ENCODE results near the gene MEF2B. TPM values are rescaled to one million over a fixed set of nuclear protein-coding genes. Genes with fewer than 3 reads are reported as not detected.
A peak's percentile ranks its signal among the peaks of the same experiment; 100 is the strongest.

The MEF2B gene
- total and polyA plus RNA-seq, 2 donors (not counting 3 experiments of a cell fraction or from before 2014, with no cell fraction given) = 0.52 to 1.2 TPM

GRCh38 chr19:19201697-19202630 is 31.9 kb upstream of the MEF2B start:
- DNase-seq (ENCODE audit: low read depth, low spot score) (no peak), FAIRE-seq (no peak)
- H2AFZ ChIP-seq (ENCODE audit: low read depth, low read length) = no peak overlapping the region
- H3K9ac ChIP-seq (replicated peaks; ENCODE audit: extremely low read depth, insufficient read depth, low read length) = no peak overlapping the region
- POLR2A ChIA-PET = no interaction called here
- no peaks in the 10 kb centered on the region for H3K27me3 ChIP-seq (ENCODE audit: control insufficient read depth in 2 of 2, insufficient read depth in 2 of 2, low read length in 2 of 2)
- H3K4me1 ChIP-seq (ENCODE audit: control insufficient read depth, extremely low read depth, insufficient read depth, low read length) = peaks cover 6% of the 10 kb centered on the region
- CTCF ChIA-PET = interaction anchor here (1.3 to 2.0 kb wide), 2 partner anchors 10 to 289 kb away, joined by 3 to 13 read pairs; partner anchors contain the start of genes BORCS8 and RFXANK
- peak overlapping the region; percentile 80 for H3K4me2 ChIP-seq (ENCODE audit: insufficient read depth, low read length)
- no TSS peak for BruUV-seq (replicated peaks)
- H3K27ac ChIP-seq (ENCODE audit: insufficient read depth, low read depth, low read length) = no peak overlapping the region
- intact Hi-C loops (cut with micrococcal nuclease) = no loop called here
- dilution Hi-C loops (cut with MboI; ENCODE audit: extremely low pct_ligation_motif_present, low sequenced_read_pairs) = no loop called here
- TF ChIP-seq POLR2A (IDR thresholded peaks at IDR 0.05; ENCODE audit: low read depth, low read length) (no peak), GATA2 (IDR thresholded peaks at IDR 0.05; ENCODE audit: insufficient read depth, insufficient read length, low read depth, low read length) (no peak), MYC (IDR thresholded peaks at IDR 0.05; ENCODE audit: low read depth, low read length) (no peak), JUN (IDR thresholded peaks at IDR 0.05; ENCODE audit: borderline replicate concordance, insufficient read depth, insufficient read length, low read depth) (no peak), FOS (IDR thresholded peaks at IDR 0.05; ENCODE audit: borderline replicate concordance, insufficient read depth, low read length) (no peak), POLR2AphosphoS5 (IDR thresholded peaks at IDR 0.05; ENCODE audit: insufficient read depth, low read depth, low read length) (no peak), MAX (IDR thresholded peaks at IDR 0.05; ENCODE audit: insufficient read depth, insufficient read length) (no peak), CTCF (IDR thresholded peaks at IDR 0.05; ENCODE audit: extremely low read depth in 1 of 2, insufficient read depth in 1 of 2, low read depth in 1 of 2, low read length in 2 of 2) (no peak)
- H3K4me3 ChIP-seq (replicated peaks in 1 of 3; ENCODE audit: insufficient read depth in 1 of 3, low read depth in 1 of 3, low read length in 3 of 3) = peak overlapping the region in 1 of 3 experiments; percentile 59
- no peaks in the 10 kb centered on the region for H3K9me1 ChIP-seq (replicated peaks; ENCODE audit: control insufficient read depth, extremely low read depth, insufficient read depth, low read length)
- H3K79me2 ChIP-seq (ENCODE audit: control insufficient read depth, insufficient read depth, low read length) = peaks cover 12% of the 10 kb centered on the region
- no peaks in the 10 kb centered on the region for H3K9me3 ChIP-seq (replicated peaks; ENCODE audit: control insufficient read depth, insufficient read depth, low read length)
- H4K20me1 ChIP-seq (replicated peaks; ENCODE audit: control insufficient read depth, extremely low read depth, insufficient read depth, low read length) = no peaks in the 10 kb centered on the region
- H3K36me3 ChIP-seq (ENCODE audit: control insufficient read depth in 2 of 2, extremely low read depth in 1 of 2, insufficient read depth in 2 of 2, low read length in 2 of 2) = peaks cover 9 to 22% of the 10 kb centered on the region in 2 experiments
